ENCODE measurements around the gene JMJD7.

The JMJD7 gene

GRCh38 chr15:41865490-41866055 is 37.7 kb downstream of the JMJD7 start:
- H3K4me3 ChIP-seq (ENCODE audit: low read depth, low read length), result no peak overlapping the region
- no peak for TF ChIP-seq CTCF (IDR thresholded peaks at IDR 0.05; ENCODE audit: low read depth, low read length)

GRCh38 chr15:41866263-41866703 is 38.4 kb downstream of the JMJD7 start:
- TF ChIP-seq CTCF (IDR thresholded peaks at IDR 0.05; ENCODE audit: low read depth, low read length), result no peak
- no peak overlapping the region for H3K4me3 ChIP-seq (ENCODE audit: low read depth, low read length)

- no peak for TF ChIP-seq CTCF (IDR thresholded peaks at IDR 0.05; ENCODE audit: low read depth, low read length)
- no peak overlapping the region for H3K4me3 ChIP-seq (ENCODE audit: low read depth, low read length)
Measured at GRCh38 chr15:41866872-41867579, 39.1 kb downstream of the JMJD7 start.

- TF ChIP-seq CTCF (IDR thresholded peaks at IDR 0.05; ENCODE audit: low read depth, low read length), result no peak
Measured at GRCh38 chr15:41868321-41868720, 40.4 kb downstream of the JMJD7 start.

GRCh38 chr15:41869770-41870688 is 42.1 kb downstream of the JMJD7 start:
- H3K4me3 ChIP-seq (ENCODE audit: low read depth, low read length), result no peak overlapping the region
- no peak for TF ChIP-seq CTCF (IDR thresholded peaks at IDR 0.05; ENCODE audit: low read depth, low read length)

More at GRCh38 chr15:41868321-41868720, 40.4 kb downstream of the JMJD7 start:
- no peak overlapping the region for H3K4me3 ChIP-seq (ENCODE audit: low read depth, low read length)

- no peak overlapping the region for H3K4me3 ChIP-seq (ENCODE audit: low read depth, low read length)
- TF ChIP-seq CTCF (IDR thresholded peaks at IDR 0.05; ENCODE audit: low read depth, low read length), result no peak
Measured at GRCh38 chr15:41870689-41871081, 42.8 kb downstream of the JMJD7 start.
